GM03348 (cell line): ENCODE results near the gene GATB.

Experiments used
- DNase-seq: peaks from one replicate; pipeline ENCODE4 v3.0.0; 2012; ENCODE audit warnings: low spot score

GATB gene, protein sequence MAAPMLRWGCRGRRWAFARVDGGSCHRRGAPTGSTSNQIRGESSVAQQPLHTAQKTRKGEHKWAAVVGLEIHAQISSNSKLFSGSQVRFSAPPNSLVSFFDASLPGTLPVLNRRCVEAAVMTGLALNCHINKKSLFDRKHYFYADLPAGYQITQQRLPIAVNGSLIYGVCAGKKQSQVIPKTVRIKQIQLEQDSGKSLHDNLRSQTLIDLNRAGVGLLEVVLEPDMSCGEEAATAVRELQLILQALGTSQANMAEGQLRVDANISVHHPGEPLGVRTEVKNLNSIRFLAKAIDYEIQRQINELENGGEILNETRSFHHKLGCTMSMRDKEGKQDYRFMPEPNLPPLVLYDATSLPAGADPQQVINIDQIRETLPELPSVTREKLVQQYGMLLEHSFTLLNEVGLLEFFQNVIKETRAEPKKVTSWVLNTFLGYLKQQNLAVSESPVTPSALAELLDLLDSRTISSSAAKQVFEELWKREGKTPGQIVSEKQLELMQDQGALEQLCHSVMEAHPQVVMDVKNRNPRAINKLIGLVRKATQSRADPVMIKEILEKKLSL

DNA sequence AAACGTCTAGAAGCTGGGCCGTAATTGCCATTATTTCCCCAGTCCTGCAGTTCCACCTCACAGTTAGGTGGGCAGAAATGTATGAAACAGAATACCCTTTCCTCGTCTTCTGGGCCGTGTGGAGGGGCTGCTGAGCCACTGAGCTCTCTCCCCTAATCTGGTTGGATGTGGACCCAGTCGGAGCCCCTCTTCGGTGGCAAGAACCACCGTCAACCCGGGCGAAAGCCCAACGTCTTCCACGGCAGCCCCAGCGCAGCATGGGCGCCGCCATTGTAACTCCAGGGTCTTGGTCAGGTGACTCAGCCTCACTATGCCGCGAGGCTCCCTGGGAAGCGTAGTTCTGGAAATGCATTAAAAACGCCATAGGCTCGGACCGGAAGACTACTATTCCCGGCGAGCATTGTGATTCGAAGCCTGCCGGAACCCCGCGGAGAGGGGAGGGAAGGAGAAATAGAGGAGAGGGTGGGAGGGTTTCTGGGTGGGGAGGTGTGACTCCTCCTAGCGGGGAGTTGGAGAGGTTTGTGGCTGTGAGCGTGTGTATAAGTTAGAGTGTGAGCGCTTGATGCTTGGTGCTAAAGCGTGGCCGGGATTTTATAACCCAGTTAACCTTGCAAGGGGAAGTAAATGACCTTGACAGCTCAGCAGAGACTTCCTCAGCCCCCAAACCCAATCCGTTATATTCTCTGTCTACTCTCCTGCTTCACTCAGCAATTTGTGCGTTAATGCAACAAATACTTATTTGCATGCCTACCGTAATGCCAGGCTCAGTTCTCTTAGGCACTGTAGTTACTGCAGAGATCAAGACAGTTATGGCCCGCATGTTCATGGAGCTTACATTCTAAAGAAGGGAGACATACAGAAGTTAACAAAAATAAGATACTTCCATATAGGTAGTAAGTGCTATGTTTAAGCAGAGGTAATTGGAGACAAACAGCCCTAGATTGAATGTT is at the start of gene GATB:
TSS of gene GATB (minus strand) at position 296 of the 950 bp plus-strand sequence. CDS start at position 271, 25 bp downstream.
- peak; percentile 94 for DNase-seq

DNA sequence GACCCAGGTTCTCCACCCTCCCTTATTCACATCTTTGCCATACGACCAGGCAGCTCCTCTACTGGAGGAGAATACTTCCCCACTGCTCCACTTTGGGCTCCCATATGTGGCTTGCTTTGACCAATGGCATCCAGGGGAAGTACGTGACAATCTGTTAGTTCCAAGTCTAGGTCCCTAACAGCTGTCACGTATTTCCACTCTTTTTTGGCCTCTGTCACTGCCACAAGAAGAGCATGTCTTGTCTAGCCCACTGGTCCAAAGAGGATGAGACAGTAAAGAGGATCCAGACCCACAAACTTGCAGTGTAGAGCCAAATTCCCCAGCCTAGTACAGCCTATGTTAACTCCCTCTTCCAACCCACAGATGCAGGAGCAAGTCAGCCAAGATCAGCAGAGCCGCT is 49.7 kb upstream of the GATB start:
- DNase-seq = no peak

DNA sequence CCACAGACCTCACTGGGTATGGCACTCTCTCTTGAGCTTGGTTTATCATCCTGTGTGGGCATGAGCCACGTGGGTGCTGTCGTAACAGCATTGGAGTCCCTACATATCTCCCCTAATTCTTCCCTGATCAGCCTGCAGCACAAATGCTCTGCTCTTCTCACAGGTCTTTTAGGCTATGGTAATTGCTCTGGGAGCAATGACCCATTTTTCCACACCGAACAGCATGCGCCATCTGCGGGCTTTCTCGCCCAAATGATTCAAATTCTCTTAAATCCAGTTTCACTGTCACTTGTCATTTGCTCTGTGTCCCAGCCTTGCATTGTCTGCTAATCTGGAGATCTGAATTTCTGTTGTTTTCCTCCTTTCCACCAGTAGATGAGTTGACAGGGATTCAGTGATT is 48.9 kb upstream of the GATB start:
- DNase-seq = no peak

DNA sequence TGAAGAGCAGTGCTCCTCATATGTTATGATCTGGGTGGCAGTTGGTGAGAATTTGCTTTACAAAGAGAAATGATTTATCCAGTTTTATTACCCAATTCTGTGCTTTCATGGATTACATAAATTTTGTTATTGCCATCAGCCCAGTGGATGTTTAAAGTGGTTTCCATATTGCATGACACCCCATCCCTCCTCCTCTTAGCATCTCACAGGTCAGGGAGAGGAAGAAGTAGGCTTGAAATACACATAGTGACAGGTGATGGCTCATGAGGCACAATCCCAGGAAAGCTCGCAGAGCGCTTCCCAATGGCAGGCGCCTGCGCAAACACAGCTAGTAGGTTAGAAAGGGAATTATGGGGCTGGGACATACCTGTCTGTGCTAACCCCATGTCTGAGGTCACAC is 47.7 kb upstream of the GATB start:
- DNase-seq = no peak

DNA sequence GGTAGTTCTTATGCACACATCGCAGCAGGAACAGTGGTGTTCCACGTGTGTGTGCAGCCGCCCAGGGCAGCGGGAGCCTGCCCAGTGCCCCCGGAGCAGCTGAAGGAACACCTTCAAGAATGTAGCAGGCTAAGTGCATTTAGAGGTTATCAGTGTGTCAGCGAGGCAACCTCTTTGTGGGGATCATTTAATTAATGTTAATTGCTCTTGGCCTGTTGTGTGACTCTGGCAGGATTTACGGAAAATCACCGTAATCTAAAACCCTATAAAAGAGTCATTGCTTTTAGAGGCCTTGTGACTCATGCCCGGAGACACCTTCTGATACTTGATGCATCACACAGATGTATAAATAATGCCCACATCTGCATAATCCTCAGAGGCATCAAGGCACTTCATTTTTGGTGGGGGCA is 47.3 kb upstream of the GATB start:
- DNase-seq = no peak

DNA sequence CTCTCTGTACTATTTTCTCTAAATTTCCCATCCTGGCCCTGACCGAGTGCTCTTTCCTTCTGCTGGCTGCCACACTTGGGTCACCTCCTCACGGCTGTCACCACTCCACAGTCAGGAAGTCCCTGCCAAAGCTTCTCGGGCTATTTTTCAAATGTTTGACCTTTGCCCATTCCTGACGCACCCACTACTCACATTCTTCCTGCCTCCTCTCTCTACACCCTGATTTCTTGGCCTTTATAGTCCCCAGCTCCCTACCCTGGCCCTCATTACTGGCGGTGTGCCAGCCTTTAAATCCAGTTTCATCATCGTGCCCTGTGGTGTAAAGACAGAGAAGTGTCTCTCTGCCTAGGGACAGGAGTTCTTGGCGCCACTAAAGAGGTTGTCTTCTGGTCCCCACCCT is 46.4 kb upstream of the GATB start:
- peak; percentile 38 for DNase-seq

DNA sequence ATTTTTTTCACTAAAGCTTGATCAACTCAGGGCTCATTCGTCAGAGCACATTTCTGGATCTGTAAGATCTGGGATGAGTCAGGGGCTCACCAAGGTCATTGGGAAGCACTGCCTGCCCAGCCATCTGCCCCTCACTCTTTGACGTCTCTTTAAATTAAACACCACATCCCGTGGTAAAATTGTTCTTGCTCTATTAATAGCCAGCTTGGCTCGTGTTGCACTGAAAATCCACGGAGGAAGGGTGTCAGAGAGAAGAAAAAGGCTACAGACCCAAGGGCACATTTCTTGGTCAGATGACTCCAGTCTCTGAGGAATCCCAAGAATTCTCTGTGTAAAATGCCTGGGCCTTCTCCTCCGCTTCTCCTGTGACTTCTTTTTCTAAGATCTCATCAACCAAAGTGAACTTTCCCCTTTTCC is 45.7 kb upstream of the GATB start:
- peak; percentile 86 for DNase-seq

DNA sequence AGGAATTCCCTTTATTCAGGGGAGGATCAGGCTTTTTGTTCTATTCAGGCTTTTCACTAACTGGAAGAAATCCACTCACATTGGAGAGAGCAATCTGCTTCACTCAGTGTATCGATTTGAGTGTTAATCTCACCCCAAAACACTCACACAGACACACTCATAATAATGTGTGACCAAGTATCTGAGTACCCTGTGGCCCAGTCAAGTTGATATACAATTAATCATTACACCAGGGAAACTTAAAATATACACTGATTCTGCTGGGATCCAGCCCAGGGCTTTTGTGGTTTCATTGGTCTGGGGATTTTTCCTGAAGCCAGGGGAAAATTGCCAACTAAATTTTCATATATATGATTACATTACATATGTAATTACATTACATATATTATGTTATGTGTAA is 44.0 kb upstream of the GATB start:
- no peak for DNase-seq

DNA sequence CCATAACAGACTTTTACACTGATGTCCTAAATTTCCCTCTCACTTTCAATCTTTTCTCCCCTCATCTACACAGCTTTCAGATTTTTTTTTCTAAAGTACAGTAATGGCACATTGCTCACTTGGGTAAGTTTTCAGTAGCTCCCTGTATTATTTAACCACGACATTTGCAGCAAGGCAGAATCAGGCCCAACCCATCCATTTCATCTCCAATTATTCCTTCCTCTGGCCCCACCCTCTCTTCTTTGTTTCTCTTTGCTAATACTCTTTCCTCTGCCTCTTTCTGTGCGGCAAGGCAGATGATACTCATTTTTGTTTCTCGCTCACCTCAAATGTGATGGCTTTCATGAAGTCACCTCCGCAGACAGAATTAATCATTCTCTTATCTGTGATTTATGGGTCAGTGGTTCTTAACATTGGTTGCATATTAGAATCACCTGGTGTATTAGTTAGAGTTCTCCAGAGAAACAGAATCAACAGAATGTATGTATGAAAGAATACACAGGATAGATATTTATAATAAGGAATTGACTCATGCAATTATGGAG is 43.4 kb upstream of the GATB start:
- DNase-seq = no peak

DNA sequence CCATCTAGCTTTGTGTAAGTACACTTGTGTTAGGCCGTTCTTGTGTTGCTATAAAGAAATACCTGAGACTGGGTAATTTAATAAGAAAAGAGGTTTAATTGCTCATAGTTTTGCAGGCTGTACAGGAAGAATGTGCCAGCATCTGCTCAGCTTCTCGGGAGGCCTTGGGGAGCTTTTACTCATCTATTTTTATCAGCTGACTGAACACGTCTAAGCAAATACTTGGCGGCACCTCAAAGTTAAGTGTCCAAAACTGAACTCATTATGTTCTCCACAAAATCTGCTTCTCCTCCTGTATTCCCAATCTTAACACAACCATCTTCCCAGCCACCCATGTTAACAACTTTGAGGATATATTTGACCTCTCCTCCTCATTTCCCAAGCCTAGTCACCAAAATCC is 42.4 kb upstream of the GATB start:
- DNase-seq = no peak

DNA sequence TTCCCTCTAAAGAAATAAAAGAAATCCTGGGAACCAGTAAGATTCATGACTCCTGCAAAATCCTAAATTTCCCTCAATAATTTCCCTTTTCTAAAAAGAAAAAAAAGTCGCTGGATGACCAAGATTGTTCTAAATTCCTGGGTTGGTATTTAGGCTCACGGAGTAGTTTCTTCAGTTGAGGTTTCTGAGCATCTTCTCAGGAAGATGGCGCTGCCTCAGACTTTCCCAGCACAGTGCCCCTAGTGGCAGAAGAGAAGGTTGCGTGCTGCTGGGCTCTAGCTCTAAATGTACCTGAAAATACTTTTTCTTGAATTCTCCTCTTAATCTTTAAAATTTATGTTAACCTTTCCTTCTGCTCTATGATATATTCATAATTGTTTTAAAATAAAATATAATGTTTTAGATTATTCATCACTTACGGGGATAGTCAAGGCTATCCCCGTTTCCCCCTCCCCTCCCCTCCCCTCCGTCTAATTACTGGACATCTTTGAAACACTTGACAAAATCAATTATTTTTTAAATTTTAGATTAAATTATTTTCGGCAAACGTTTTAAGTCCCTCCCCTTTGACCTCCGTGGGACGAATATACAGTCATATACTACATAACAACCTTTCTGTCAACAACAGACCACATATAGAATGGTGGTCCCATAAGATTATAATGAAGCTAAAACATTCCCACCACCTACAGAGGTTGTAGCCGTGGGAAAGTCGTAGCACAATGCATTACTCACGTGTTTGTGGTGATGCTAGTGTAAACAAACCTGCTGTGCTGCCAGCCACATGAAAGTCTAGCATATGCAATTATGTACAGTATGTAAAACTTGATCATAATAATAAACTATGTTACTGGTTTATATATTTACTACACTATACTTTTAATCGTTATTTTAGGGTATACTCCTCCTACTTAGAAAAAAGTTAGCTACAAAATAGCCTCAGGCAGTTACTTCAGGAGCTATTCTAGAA is 41.0 kb upstream of the GATB start:
- DNase-seq = peak; percentile 23

DNA sequence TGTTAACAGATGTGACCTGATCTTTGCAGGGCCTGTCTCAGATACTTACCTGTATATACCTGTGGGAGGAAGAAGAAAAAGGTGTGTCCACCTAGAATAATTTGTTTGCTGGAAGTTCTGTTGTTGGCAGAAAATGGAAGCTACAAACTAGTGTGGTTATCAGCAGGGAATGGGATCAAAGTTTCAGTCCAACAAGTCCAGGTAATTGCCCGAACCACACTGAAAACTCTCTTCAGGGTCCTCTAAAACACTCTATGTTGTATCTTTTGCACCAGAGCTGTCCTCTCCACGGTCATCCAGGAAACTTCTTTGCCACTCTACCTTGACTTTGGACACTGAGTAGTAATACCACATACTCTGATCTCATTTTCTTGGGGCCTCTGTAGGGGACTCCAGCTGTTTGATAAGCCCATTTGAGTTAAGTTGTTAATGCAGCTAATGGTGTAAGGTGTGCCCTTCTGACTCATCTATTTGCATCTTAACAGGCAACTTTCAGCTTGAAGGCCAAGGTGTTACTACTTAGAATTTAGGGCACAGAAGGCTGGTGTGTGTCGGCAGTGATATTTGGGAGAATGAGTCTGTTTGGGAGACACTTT is 38.7 kb upstream of the GATB start:
- no peak for DNase-seq

DNA sequence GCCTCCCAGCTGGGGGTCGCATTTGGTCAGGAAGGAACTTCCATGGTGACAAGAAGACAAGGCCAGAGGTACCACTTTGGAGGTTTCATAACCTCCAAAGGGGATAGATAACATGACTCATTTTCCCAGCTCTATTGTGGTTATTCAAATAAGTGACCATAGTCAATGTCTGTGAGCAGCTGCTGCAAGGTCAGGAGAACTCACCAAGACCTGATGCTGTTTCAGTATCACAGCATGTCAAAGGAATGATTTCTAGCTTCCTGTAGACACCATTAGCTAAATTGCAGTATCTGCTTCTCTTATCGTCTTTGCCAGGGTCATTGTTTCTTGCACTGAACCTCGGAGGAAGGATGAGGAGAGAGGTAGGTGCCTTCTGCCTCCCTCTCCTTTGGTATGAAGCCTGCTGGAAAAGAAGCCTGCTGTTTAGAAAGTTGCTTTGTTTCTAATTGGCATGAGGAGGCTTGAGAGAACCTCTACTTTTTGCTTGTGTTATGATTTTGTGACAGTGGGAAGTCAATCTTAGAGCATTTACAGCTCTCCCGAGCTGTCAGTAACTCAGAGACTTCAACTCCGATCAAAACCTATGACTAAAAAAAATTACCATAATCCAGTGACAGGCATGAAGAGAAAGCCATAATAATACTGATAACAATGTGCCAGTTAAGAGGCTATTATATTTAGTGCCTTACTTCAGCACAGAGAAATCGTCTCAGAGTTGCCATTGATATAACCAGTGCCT is 38.0 kb upstream of the GATB start:
- DNase-seq = no peak

DNA sequence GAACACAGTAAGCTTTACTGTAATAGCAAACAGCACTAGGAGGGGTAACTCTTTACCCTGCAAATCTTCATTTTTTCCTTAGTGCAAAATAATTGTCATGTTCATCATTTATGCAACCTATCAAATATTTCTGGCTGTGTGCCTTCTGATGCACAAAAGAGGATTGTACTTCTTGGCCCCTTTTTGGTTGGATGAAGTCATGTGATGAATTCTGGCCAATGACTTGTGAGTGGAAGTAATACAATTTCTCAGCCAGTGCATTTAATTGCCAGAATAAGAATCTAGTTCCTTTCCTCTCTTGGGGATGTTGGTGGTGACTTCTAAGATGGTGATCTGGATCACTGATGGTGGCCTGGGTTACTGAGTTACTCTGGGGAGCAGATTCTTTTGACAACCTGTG is 37.0 kb upstream of the GATB start:
- DNase-seq = no peak

DNA sequence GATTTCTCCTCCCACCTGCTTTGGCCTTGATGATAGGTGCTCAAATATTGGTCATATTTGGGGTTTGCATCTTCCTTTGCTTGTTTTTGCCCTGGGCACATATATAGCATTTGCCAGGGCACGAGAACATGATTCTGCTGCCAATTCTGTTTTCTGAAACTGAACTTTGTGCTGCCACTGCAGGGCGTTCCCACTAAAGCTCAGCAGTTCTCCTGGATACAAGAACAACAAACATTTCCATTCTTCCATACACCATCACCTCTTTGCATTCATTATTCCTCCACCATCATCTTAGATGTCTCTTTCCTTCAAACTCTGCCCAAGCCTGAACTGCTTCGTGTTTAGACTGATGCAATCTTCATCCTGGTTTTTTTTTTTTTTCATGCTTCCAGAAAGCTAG is 36.3 kb upstream of the GATB start:
- no peak for DNase-seq

DNA sequence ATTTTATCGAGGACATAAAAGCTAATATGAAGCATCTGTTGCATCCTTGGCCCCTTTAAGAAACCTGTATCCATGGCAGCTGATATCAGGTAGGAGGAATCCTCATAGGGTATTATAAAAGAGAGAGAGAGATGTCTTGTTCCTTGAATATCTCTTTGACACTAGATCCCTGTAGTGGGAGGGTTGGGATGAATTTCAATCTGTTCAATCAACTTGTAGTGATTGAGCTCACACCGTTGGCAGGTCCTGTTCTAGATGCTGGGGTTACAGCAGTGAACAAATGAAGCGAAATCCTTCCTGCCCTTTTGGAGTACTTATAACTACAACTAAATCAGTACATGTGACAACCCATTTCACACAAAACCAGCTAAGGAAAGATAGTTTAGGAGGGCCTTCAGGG is 35.3 kb upstream of the GATB start:
- no peak for DNase-seq

DNA sequence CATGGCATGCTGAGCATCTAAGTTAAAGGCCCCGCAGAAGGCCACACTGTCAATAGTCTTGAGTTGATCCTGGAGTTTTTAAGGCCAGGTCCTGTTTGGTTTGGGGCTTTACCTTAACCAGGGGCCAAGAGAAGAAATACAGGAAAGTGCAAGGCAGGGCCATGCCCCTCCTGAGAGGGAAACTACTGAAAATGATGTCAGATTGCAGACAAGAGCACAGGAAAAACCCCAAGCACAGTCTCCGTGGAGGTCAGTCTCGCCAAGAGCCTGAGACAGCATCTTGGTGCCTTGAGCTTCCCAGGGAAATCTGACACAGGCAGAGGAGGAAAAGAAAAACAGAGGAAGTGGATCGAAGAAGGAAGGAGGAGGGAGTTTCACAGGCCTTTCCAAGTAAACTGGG is 32.2 kb upstream of the GATB start:
- no peak for DNase-seq

DNA sequence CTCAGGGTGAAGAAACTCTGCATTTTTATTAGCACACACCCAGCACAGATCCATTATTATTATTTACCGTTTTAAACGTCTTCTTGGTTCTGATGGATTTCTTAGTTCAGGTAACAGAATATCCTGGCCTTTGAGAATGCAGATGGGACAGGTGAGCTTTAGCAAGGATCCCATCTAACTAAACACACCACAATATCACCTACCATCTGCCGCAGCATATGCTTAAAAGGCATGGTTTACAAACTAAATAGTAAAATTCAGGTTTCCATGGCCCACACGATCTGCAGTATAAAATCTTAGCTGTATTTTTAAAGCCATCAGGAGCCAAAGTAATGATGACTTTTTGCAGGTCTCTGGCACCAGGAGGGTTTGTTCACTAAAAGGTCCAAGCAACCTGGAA is 31.7 kb upstream of the GATB start:
- DNase-seq = no peak

DNA sequence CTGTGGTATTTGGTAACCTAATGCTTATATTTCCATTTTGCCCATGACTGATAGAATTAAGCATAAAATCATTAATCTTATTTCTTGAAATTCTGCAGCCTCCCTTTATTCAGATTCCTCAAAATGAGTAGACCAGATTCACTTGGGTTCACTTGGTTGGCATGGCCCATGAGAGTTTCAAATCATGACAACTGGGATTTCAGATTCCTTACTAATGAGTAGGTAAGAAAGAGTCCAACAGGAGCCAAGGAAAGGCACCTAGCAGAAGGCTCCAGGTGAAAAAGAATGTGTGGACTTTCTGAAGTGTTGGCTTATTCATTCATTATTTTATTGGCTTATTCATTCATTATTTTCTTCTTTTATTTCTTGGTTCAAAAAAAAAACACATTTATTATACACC is 27.2 kb upstream of the GATB start:
- no peak for DNase-seq

DNA sequence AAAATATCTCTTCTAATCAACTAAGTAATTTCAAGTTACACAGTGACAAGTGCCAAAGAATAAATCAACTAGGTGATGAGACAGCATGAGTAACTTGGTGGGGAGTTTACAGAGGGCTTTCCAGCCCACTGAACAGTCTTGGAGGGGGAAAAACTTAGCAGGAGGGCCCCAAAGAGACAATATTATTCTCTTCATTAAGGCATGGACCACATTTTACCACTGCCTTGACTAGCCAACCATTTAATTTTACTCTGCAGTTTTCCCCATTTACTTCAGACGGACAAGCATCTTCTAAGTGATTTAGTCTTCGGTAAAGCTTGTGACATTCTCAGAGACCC is 25.3 kb upstream of the GATB start:
- no peak for DNase-seq
